ENCODE results near the gene PCID2.

Gene PCID2

GRCh38 chr13:113186061-113186900 lies 22.2 kb downstream of the PCID2 start:
- no peak for DNase-seq

DNA sequence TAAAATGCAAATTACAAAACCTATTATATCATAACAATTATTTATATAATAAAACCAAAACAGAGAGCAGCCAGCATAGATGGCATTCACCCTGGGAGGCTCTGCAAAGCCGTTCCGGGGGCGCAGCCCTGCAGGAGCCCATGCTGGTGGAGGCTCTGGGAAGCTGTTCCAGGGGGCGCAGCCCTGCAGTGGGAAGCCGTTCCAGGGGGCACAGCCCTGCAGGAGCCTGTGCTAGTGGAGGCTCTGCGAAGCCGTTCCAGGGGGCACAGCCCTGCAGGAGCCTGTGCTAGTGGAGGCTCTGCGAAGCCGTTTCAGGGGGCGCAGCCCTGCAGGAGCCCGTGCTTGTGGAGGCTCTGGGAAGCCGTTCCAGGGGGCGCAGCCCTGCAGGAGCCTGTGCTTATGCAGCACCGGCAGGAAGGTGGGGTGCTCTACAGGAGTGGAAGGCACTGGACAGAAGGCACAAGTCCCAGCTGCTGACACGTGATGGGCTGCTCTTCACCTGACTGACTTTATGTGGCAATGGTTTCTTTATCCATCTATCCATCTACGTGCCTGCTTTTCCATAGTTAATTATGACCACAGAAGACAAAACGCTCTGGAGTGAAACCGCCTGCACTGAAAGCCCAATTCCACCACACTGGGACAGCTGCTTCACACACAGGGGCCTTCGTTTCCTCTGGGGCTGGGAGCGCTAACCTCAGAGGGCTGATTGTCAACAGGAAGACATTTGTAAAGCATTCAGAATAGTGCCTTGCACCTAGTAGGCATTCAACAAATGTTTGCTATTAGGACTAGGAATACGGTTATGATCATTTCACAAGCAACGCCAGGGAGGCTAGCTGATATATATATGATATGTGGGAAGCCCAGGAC lies 23.7 kb downstream of the PCID2 start:
- DNase-seq = no peak

DNA sequence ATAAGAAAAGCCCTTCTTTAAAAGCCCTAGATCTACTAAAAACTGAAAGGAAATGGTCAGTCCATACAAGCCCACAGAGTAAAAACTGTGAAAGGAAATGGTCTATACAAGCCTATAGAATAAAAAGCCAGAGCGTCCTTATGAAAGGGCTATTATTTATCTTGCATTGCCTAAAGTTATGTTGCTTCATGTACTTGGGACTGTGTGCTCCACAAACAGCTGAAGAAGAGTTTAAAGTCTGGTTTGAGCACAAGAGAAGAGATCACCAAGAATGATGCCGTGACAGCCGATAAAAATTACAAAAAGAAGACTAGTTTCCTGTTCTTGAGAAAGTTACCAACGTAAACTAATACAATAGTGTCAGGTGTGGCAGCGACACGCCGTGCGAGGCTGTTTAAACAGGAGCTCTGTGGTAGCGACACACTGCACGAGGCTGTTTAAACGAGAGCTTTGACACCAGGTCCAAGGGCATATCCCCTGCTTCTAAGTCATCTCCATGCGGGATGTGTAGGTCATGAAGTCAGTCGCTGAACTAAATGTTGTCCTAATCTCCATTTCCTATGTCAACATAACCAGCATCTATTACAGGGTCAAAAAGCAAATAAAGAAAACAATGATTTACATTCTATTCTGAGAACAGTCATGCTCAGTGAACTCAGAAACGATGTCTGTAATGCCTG lies 24.9 kb downstream of the PCID2 start:
- DNase-seq = no peak

- no peak for DNase-seq
These were observed 26.4 kb downstream of the PCID2 start for GRCh38 chr13:113182046-113182445.

GRCh38 chr13:113179374-113180230 lies 28.9 kb downstream of the PCID2 start:
- DNase-seq = no peak

DNA sequence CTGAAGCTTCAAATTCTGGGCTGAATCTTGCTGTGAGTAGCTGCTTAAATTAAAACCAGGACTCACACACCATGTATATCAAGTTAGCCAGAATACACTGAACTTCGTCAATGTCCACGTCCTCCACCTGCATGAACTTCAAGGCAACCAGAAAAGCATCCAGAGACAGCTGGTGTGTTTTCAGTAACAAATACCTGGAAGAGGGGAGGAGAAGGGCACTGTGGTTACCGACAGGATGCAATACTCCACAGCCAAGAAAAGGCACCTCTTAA lies 29.6 kb downstream of the PCID2 start:
- no peak for DNase-seq

DNA sequence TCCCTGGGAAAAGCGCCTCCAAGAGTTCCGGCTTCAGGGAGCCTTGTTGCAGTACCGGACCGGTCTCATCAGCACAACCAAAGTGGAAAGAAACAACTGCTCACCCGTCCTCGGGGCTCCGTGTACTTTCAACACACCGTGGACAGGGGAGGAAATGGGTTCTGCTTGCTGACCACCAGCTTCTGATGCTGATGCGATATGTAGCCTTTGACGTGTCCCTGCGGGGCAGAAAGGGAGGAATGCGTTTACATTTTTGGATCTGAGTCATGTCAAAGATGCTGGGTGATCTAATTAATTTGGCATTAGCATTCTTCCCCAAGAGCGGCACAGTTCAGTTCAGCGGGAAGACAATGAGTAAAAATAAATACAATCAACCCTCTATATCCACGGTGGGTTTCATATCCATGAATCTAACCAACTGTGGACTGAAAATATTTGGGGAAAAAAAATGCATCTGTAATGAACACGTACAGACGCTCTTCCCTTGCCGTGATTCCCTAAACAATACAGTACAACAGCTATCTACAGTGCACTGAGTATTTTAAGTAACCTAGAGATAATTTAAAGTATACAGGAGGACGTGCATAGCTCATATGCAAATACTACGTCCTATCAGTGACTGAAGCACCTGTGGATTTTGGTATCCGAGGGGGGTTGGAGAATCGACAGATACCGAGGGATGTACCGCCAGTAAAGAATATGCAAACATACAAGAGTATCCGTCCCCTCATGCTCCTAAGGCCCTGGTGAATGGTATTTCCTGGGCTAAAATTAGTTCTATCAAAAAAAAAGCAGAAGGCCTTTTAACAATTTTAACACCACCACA lies 30.2 kb downstream of the PCID2 start:
- DNase-seq = no peak

DNA sequence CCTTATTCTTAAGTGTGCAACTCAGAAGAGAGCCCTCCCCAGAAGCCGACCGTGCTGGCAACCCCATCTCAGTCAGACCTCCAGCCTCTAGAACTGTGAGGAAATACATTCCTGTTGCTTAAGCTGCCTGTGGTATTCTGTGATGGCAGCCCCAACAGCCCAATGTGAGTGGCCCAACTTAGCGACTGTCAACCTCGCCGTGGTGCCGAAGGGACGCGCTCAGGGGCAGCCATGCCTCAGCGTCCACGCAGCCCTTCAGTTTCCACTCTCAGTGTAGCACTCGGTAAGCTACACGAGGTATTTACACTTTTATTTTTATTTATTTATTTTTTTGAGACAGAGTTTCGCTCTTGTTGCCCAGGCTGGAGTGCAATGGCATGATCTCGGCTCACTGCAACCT lies 31.6 kb downstream of the PCID2 start:
- no peak for DNase-seq

GRCh38 chr13:113176280-113176679 lies 32.2 kb downstream of the PCID2 start:
- peak; percentile 55 for DNase-seq

DNA sequence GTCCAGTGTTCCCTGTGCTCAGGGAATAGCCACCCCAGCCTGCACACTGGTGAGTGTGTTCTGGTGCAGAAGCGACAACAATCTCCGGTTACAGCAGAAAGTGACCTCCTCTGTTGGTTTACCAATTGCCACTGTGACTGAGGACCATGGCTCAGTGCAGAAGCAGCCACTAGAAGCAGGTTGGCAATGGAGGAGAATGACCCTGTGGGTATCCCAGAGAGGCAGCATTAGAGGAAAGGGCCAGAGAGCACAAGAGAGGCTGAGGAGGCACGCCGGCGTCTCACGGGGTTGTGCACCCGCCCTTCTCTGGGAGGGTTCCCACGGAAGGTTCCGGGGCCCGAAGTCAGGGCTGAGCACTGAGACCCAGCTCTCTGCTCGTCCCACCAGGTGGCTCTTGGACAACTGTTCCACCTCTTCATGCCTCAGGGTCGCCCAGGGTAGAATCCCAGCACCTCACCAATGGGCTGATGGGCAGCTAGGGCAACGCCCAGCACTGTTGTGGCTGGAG lies 36.0 kb downstream of the PCID2 start:
- no peak for DNase-seq

DNA sequence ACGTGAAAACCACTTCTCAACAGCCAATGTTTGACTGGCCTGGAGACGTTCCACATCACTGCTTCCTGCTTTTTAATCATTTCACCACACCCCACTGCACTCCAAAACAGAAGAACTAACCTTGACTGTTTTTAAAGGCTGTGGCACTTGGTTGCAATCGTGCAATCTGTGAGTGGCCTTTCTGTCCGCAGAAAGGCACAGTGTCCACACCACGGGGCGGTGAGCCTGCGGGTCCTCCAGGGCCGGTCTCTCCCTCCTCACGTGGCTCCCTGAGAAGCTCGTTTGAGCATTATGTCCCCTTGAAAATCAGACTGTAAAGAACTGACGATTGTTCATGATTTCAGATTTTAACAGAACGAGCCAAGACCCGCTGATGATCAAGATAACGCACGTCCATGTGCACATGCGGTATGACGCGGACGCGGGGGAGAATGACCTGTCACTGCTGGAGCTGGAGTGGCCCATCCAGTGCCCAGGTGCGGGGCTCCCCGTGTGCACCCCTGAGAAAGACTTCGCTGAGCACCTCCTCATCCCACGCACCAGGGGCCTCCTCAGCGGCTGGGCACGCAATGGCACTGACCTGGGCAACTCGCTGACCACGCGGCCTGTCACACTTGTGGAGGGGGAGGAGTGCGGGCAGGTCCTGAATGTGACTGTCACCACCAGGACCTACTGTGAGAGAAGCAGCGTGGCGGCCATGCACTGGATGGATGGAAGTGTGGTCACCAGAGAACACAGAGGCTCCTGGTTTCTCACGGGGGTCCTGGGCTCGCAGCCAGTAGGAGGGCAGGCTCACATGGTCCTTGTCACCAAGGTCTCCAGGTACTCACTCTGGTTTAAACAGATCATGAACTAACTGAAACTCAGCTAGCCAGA lies 37.0 kb downstream of the PCID2 start:
- DNase-seq = no peak

DNA sequence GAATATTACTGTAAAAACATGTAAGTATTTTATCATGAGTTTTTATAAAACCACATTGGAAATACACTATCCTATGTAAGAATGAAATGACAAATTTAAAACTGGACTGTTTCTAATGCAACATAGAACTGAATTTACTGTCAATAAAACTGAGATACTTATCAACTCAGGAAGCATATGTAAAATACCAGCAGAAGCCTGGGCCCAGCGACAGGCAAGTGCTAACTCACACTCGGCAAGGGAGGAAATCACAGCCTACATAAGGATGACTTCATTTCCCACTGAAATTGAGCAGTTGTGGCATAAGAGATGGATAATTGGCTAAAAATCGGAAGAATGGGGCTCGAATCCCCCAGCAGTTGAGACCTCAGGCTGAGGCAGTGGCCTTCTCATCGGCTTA lies 38.0 kb downstream of the PCID2 start:
- DNase-seq = no peak

- DNase-seq = no peak
These were observed 38.9 kb downstream of the PCID2 start for GRCh38 chr13:113169277-113170272.

DNA sequence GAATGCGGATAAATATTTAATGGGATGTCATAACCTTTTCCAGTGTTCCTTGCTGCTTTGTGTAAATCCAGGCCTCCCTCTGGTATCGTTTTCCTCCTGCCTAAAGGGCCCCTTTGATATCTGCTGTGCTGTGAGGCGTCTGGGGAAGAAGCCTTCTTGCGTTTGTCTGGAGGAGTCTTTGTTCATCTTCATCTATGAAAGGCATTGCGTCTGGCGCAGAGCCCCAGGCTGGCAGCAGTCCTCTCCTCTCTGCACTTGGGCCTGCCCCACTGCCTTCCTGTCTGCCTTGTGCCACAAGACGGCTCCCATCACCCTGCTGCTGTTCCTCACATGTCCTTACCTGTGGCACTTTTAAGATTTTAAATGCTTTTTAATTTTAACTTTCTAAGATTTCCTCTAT lies 40.3 kb downstream of the PCID2 start:
- DNase-seq = no peak

DNA sequence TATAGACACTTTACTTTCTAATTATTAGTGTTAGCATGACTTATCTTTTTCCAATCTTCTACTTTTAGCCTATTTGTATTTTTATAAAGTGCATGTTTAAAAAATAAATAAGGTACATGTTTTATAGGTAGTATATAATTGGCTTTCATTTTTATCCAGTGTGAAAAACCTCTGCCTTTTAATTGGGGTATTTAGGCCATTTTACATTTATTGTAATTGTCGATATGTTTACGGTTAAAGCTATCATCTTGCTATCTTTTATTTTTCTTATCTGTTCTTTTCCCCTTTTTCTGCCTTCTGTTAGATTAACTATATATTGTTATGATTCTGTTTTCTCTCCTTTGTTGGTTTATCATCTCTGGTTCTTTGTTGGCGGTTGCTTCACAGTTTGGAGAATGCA lies 40.9 kb downstream of the PCID2 start:
- DNase-seq = no peak

DNA sequence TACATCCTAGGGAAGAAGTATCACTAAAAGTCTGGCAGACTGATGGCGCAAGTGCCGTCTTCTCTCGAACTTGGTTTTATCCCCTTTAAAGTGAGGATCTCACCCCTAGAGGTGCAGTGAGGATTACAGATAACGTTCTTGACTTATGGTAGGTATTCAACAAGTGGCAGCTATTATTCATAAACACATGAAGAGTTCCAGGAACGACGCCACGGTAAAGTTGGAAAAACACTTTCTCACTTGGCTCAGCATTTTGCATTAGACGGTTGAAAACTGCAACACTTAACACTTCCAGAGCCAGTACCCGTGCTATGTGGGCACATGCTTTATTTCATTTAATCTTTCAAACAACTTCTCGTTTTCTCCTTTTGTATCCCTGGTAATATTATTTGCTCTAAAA lies 41.3 kb downstream of the PCID2 start:
- DNase-seq = no peak

DNA sequence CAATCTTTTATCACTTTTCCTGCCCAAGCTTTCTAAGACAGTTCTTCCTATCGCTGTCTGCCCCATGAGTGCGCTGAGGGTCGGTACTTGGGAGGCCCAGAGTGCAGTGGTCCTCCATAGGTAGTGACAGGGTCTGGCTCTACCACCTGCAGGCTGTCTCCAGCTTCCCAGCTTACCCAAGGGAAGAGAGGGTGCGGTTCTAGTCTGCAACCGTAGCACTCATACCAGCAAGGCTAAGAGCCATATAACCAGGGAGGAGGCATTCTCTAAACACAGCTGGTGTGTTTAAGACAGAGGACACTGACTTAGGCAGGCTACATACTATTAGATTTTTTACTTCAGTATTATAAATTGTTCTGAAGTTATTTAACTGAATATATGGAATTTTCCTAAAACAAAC lies 41.8 kb downstream of the PCID2 start:
- DNase-seq = no peak

GRCh38 chr13:113166266-113166665 lies 42.2 kb downstream of the PCID2 start:
- DNase-seq = no peak

GRCh38 chr13:113164492-113164891 lies 44.0 kb downstream of the PCID2 start:
- DNase-seq = no peak

Measured in T-helper 9 cell (primary cell).